DOHH2 (cell line): Measurements from ENCODE around the gene CNTN5.

Source experiments
- H3F3A ChIP-seq: fragments of 200-600 bp; sonication (generic), shearing (Covaris generic); 2 replicates; pipeline ENCODE4 v1.6.0; 2016; ENCODE audit warnings: antibody characterized with exemption, mild to moderate bottlenecking; ENCODE audit not compliant: control insufficient read depth, insufficient read depth
- H3K27ac ChIP-seq: fragments of 200-600 bp; sonication (generic); 2 replicates; pipeline ENCODE4 v1.5.1; 2014; ENCODE audit warnings: low read depth, mild to moderate bottlenecking, low read length, moderate library complexity
- H3K27me3 ChIP-seq: fragments of 200-600 bp; sonication (generic); 2 replicates; pipeline ENCODE4 v1.6.1; 2014; ENCODE audit warnings: mild to moderate bottlenecking, low read length, mixed read lengths; ENCODE audit not compliant: control insufficient read depth
- H3K36me3 ChIP-seq: fragments of 200-600 bp; sonication (generic); 2 replicates; pipeline ENCODE4 v1.6.1; 2014; ENCODE audit warnings: mild to moderate bottlenecking, low read length, moderate library complexity, mixed read lengths; ENCODE audit not compliant: control insufficient read depth
- H3K4me1 ChIP-seq: fragments of 200-600 bp; sonication (generic); 2 replicates; pipeline ENCODE4 v1.6.1; 2014; ENCODE audit warnings: mild to moderate bottlenecking, low read length, mixed read lengths; ENCODE audit not compliant: control insufficient read depth
- H3K4me2 ChIP-seq: fragments of 200-600 bp; sonication (generic); 2 replicates; pipeline ENCODE4 v1.6.0; 2014; ENCODE audit warnings: mild to moderate bottlenecking, low read length, moderate library complexity
- H3K4me3 ChIP-seq: fragments of 200-600 bp; sonication (generic); 2 replicates; pipeline ENCODE4 v1.5.1; 2014; ENCODE audit warnings: mild to moderate bottlenecking, low read length, mixed read lengths
- H3K79me2 ChIP-seq: fragments of 200-600 bp; sonication (generic); 2 replicates; pipeline ENCODE4 v1.6.1; 2014; ENCODE audit warnings: mild to moderate bottlenecking, low read length, mixed read lengths; ENCODE audit not compliant: control insufficient read depth
- H3K9me2 ChIP-seq: fragments of 200-600 bp; sonication (generic); replicated peaks from 2 replicates; pipeline ENCODE4 v1.6.1; 2014; ENCODE audit warnings: mild to moderate bottlenecking, low read length, mixed read lengths; ENCODE audit not compliant: control insufficient read depth
- H3K9me3 ChIP-seq: fragments of 200-600 bp; sonication (generic); 2 replicates; pipeline ENCODE4 v1.6.1; 2014; ENCODE audit warnings: antibody characterized with exemption, low read length, mixed read lengths; ENCODE audit not compliant: control insufficient read depth, insufficient read depth
- H4K20me1 ChIP-seq: fragments of 200-600 bp; sonication (generic); 2 replicates; pipeline ENCODE4 v1.6.0; 2014; ENCODE audit warnings: low read depth, mild to moderate bottlenecking, antibody characterized with exemption, low read length, moderate library complexity; ENCODE audit not compliant: control insufficient read depth, insufficient read depth
- EZH2phosphoT487 ChIP-seq: fragments of 200-600 bp; sonication (generic); IDR thresholded peaks from 2 replicates; pipeline ENCODE4 v1.6.1; 2017; ENCODE audit warnings: borderline replicate concordance, mild to moderate bottlenecking, antibody characterized with exemption, low read length, moderate library complexity, mixed read lengths
- TF ChIP-seq, protein P1 (sequence below): fragments of 200-600 bp; sonication (generic); IDR thresholded peaks from one replicate; pipeline ENCODE4 v1.5.1; 2014; ENCODE audit warnings: antibody characterized with exemption, mild to moderate bottlenecking, low read depth, low read length; ENCODE audit not compliant: poor library complexity, severe bottlenecking

CNTN5 gene

DNA sequence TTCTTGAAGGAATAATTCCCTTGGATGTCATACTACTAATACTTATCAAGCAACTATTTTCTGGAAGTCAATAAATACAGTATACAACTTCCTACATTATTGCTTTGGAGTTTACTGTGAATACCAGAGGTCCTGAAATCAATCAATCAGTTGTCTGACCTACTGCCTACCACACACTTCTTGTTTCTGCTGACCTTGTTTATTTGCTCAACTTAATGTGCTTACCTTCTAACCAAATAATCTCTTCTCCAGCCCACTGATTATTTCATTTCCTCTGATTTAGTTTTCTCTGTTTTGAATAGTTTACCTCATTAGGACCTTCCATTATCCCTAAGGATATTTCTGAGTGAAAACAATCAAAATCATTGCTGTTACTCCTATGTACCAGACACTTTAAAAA, 1142.7 kb downstream of the CNTN5 start:
- H3K27ac ChIP-seq = no peak overlapping the region
- no peaks in the 10 kb centered on the region for H3K79me2 ChIP-seq
- no peaks in the 10 kb centered on the region for H3K9me2 ChIP-seq
- TF ChIP-seq, protein P1, sequence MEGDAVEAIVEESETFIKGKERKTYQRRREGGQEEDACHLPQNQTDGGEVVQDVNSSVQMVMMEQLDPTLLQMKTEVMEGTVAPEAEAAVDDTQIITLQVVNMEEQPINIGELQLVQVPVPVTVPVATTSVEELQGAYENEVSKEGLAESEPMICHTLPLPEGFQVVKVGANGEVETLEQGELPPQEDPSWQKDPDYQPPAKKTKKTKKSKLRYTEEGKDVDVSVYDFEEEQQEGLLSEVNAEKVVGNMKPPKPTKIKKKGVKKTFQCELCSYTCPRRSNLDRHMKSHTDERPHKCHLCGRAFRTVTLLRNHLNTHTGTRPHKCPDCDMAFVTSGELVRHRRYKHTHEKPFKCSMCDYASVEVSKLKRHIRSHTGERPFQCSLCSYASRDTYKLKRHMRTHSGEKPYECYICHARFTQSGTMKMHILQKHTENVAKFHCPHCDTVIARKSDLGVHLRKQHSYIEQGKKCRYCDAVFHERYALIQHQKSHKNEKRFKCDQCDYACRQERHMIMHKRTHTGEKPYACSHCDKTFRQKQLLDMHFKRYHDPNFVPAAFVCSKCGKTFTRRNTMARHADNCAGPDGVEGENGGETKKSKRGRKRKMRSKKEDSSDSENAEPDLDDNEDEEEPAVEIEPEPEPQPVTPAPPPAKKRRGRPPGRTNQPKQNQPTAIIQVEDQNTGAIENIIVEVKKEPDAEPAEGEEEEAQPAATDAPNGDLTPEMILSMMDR = no peak
- TF ChIP-seq EZH2phosphoT487 = no peak
- H3F3A ChIP-seq = no peaks in the 10 kb centered on the region
- H3K4me2 ChIP-seq = no peak overlapping the region
- no peak overlapping the region for H3K4me3 ChIP-seq
- no peaks in the 10 kb centered on the region for H3K36me3 ChIP-seq
- no peaks in the 10 kb centered on the region for H3K4me1 ChIP-seq
- H3K9me3 ChIP-seq = no peaks in the 10 kb centered on the region
- no peaks in the 10 kb centered on the region for H4K20me1 ChIP-seq
- H3K27me3 ChIP-seq = no peaks in the 10 kb centered on the region

DNA sequence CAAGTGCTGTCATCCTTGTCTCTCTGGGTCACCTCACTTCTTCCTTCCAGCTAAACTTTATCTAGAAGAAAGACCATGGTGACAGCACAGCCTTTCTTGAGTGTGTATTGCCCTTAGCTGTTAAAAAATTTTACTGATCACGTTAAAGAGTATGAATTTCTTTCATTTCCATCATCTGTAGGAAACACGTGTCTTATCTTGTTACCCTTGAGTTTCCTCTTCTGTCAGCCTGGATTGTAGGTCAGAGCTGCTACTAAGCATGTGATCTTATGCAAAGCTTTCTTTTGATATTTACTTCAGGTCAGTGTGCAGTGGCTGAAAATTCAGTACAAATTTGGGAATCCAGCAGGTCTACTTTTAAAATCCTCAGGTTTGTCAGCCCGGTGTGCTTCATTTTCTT, 1154.1 kb downstream of the CNTN5 start:
- Histone ChIP-seq H3F3A (no peaks in the 10 kb centered on the region), H3K9me3 (no peaks in the 10 kb centered on the region), H3K9me2 (no peaks in the 10 kb centered on the region), H3K79me2 (no peaks in the 10 kb centered on the region), H3K4me2 (no peak overlapping the region), H3K4me3 (no peak overlapping the region), H3K36me3 (no peaks in the 10 kb centered on the region), H3K4me1 (no peaks in the 10 kb centered on the region), H3K27me3 (no peaks in the 10 kb centered on the region), H4K20me1 (no peaks in the 10 kb centered on the region), H3K27ac (no peak overlapping the region)
- no peak for TF ChIP-seq EZH2phosphoT487
- TF ChIP-seq, protein P1 = no peak

DNA sequence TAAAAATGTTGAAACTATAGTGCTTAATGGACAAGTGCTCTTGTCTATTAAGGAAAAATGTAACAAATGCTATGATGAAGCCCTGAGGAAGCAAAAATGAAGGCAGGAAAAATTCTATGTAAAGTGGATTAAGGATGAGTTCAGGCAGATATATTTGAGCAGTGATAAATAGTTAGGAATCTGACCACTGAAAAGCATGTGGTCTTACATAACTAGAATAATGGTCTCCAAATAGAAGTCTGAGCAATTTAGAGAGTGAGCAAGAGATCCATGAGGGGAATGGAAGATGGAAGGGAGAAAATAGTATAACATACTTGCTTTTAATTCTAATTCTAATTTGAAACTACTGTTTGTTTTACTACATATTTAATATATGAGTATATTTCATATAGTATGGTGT, 1155.7 kb downstream of the CNTN5 start:
- H3K27me3 ChIP-seq = no peaks in the 10 kb centered on the region
- H3K79me2 ChIP-seq = no peaks in the 10 kb centered on the region
- TF ChIP-seq, protein P1 = no peak
- no peak for TF ChIP-seq EZH2phosphoT487
- H3K27ac ChIP-seq = no peak overlapping the region
- H3K4me3 ChIP-seq = no peak overlapping the region
- no peaks in the 10 kb centered on the region for H3K4me1 ChIP-seq
- H3K9me2 ChIP-seq = no peaks in the 10 kb centered on the region
- no peak overlapping the region for H3K4me2 ChIP-seq
- H3K9me3 ChIP-seq = no peaks in the 10 kb centered on the region
- no peaks in the 10 kb centered on the region for H3K36me3 ChIP-seq
- no peaks in the 10 kb centered on the region for H3F3A ChIP-seq
- H4K20me1 ChIP-seq = no peaks in the 10 kb centered on the region

DNA sequence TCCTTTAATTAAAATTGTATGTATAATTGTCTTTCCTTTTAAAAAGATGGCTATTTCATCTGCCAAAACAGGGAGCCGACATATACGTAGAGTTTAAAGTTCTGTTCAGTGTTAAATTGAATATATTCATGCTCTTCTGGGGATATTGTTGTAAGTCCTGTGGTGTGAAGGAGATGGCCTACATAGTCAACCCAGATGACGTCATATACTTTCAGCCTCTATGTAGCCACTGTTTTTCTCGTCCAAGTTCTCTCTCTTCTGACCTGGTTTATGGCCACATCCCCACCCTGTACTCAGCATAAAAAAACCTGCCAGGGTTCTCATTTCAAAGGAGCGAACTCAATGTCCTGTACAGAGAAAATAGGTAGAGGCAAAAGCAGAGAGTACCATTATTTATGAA, 1156.9 kb downstream of the CNTN5 start:
- no peaks in the 10 kb centered on the region for H3K9me2 ChIP-seq
- TF ChIP-seq EZH2phosphoT487 = no peak
- TF ChIP-seq, protein P1 = no peak
- H3K4me1 ChIP-seq = no peaks in the 10 kb centered on the region
- H3K27ac ChIP-seq = no peak overlapping the region
- H3K36me3 ChIP-seq = no peaks in the 10 kb centered on the region
- no peaks in the 10 kb centered on the region for H3K27me3 ChIP-seq
- no peak overlapping the region for H3K4me3 ChIP-seq
- no peaks in the 10 kb centered on the region for H3F3A ChIP-seq
- H3K79me2 ChIP-seq = no peaks in the 10 kb centered on the region
- H3K9me3 ChIP-seq = no peaks in the 10 kb centered on the region
- H4K20me1 ChIP-seq = no peaks in the 10 kb centered on the region
- H3K4me2 ChIP-seq = no peak overlapping the region
